ENCODE measurements around the gene ATP1B3. TPM values are rescaled to one million over a fixed set of nuclear protein-coding genes. Genes with fewer than 3 reads are reported as not detected.

ATP1B3 gene
- total RNA-seq, 1 experiment from 2014 or later = 250 TPM

DNA sequence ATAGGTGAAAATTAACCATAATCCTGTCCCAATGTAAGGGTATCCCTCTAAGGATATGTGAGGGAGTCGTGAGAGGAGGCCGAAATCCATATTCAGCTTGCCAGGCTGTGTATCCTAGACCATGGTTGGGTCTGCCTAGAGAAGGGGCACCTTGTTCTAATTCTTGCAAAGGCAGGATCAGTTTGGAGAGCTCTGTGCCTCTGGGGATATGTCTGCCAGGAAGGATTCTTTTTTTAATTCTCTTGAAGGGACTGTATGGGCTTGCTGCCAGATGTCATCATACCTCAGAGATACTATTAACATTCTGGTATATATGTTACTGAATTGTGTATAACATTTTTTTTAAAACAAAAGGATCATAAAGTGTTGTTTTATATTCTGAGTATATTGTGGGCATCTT lies 2.4 kb downstream of the ATP1B3 start:
- Mint-ChIP-seq H3K4me1 (peaks cover 23 to 37% of the 10 kb centered on the region in 2 experiments), H3K27ac (no peak overlapping the region), H3K27me3 (ENCODE audit: low read depth) (no peaks in the 10 kb centered on the region), H3K36me3 (ENCODE audit: insufficient read depth in 1 of 3, low read depth in 3 of 3) (peaks cover 8 to 31% (median 19%) of the 10 kb centered on the region in 3 experiments), H3K9me3 (no peaks in the 10 kb centered on the region), H3K4me3 (peak overlapping the region; percentile 87 to 94)
- Histone ChIP-seq H4K8ac (replicated peaks; ENCODE audit: insufficient read length, low read depth, low read length) (no peak overlapping the region), H3K23ac (ENCODE audit: insufficient read length, low read depth, low read length) (no peak overlapping the region), H3K4me2 (ENCODE audit: insufficient read depth, insufficient read length, low read length) (peak overlapping the region; percentile 67), H3K27me3 (ENCODE audit: insufficient read depth, low read length) (no peaks in the 10 kb centered on the region), H3T11ph (ENCODE audit: low read length) (no peak overlapping the region), H3K18ac (ENCODE audit: insufficient read length, low read depth, low read length) (no peak overlapping the region), H3K9me3 (ENCODE audit: control insufficient read depth, low read depth, low read length) (no peaks in the 10 kb centered on the region), H3K4me1 (ENCODE audit: insufficient read depth, low read length) (no peaks in the 10 kb centered on the region; the same call in 1 of the 2 replicates), H3K27ac (ENCODE audit: insufficient read length, low read depth, low read length) (no peak overlapping the region), H2BK5ac (ENCODE audit: insufficient read length, low read length) (no peak overlapping the region), H4K5ac (ENCODE audit: insufficient read length, low read depth, low read length) (no peak overlapping the region), H3K79me2 (ENCODE audit: insufficient read depth, low read length) (peaks cover 36% of the 10 kb centered on the region), H4K91ac (ENCODE audit: insufficient read length, low read depth, low read length) (no peak overlapping the region), H2AK5ac (ENCODE audit: insufficient read length, low read length) (no peak overlapping the region), H3K56ac (ENCODE audit: insufficient read length, low read depth, low read length) (no peak overlapping the region), H3K9ac (ENCODE audit: extremely low read depth, insufficient read length, low read length) (no peak overlapping the region), H2AFZ (ENCODE audit: low read length) (no peak overlapping the region), H2BK12ac (ENCODE audit: insufficient read length, low read depth, low read length) (no peak overlapping the region), H3K79me1 (ENCODE audit: insufficient read depth, low read depth, low read length, poor library complexity, severe bottlenecking) (peaks cover 13% of the 10 kb centered on the region), H2BK120ac (ENCODE audit: low read depth, low read length, poor library complexity, severe bottlenecking) (no peak overlapping the region), H2BK20ac (ENCODE audit: low read depth, low read length, poor library complexity, severe bottlenecking) (no peak overlapping the region), H3K23me2 (ENCODE audit: insufficient read length, low read depth, low read length, poor library complexity, severe bottlenecking) (peaks cover 14% of the 10 kb centered on the region), H4K20me1 (ENCODE audit: control insufficient read depth, insufficient read depth, insufficient read length) (no peaks in the 10 kb centered on the region), H3K4ac (ENCODE audit: low read depth, low read length) (no peak overlapping the region), H3K14ac (ENCODE audit: insufficient read depth, low read length) (no peak overlapping the region), H2BK15ac (ENCODE audit: low read depth, low read length) (no peak overlapping the region)
- TF ChIP-seq, protein P1, sequence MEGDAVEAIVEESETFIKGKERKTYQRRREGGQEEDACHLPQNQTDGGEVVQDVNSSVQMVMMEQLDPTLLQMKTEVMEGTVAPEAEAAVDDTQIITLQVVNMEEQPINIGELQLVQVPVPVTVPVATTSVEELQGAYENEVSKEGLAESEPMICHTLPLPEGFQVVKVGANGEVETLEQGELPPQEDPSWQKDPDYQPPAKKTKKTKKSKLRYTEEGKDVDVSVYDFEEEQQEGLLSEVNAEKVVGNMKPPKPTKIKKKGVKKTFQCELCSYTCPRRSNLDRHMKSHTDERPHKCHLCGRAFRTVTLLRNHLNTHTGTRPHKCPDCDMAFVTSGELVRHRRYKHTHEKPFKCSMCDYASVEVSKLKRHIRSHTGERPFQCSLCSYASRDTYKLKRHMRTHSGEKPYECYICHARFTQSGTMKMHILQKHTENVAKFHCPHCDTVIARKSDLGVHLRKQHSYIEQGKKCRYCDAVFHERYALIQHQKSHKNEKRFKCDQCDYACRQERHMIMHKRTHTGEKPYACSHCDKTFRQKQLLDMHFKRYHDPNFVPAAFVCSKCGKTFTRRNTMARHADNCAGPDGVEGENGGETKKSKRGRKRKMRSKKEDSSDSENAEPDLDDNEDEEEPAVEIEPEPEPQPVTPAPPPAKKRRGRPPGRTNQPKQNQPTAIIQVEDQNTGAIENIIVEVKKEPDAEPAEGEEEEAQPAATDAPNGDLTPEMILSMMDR (conservative IDR thresholded peaks at IDR 0.05) = no peak
- DNase-seq = no peak
- no CpG with 5 or more reads among the region's 2 CpGs for WGBS (ENCODE audit: extremely low coverage, insufficient read length, low lambda C conversion rate)

All from H9 (cell line).